GM21619 (cell line): Measurements from ENCODE around the gene CCT4.
A peak's percentile ranks its signal among the peaks of the same experiment; 100 is the strongest.
"Not testable (repeated sequence)": the region's sequence is repeated elsewhere in the genome, so short reads cannot be mapped to it uniquely, and the experiment has no call there.

Experiments used
- ATAC-seq: cut with Tn5 transposase; IDR thresholded peaks from one replicate; pipeline ENCODE4 v1.9.1; 2021; ENCODE audit not compliant: unreplicated experiment

Gene CCT4

GRCh38 chr2:61882850-61883249 lies 5.6 kb downstream of the CCT4 start:
- ATAC-seq: no peak

GRCh38 chr2:61879351-61879750 lies 9.1 kb downstream of the CCT4 start:
- not testable (repeated sequence) for ATAC-seq

GRCh38 chr2:61878761-61879160 lies 9.7 kb downstream of the CCT4 start:
- no peak for ATAC-seq

- ATAC-seq: no peak
Measured at GRCh38 chr2:61877571-61878245, 10.7 kb downstream of the CCT4 start.

- no peak for ATAC-seq
Measured at GRCh38 chr2:61876400-61876799, 12.1 kb downstream of the CCT4 start.

GRCh38 chr2:61866482-61867089 lies 21.9 kb downstream of the CCT4 start:
- ATAC-seq: not testable (repeated sequence)

GRCh38 chr2:61862085-61862484 lies 26.4 kb downstream of the CCT4 start:
- ATAC-seq: no peak

- ATAC-seq: no peak
Measured at GRCh38 chr2:61857224-61857623, 31.2 kb downstream of the CCT4 start.

- no peak for ATAC-seq
Measured at GRCh38 chr2:61855318-61855613, 33.2 kb downstream of the CCT4 start.

GRCh38 chr2:61854564-61855317 lies 33.7 kb downstream of the CCT4 start:
- ATAC-seq: peak; percentile 88

GRCh38 chr2:61853847-61854563 lies 34.5 kb downstream of the CCT4 start, which contains the start of gene FAM161A:
Gene FAM161A, minus strand, starts transcription at chr2:61854060. Its CDS starts 19 bp downstream, at chr2:61854041.
- peak; percentile 75 for ATAC-seq

GRCh38 chr2:61853086-61853846 lies 35.2 kb downstream of the CCT4 start:
- peak; percentile 58 for ATAC-seq

GRCh38 chr2:61851270-61851669 lies 37.2 kb downstream of the CCT4 start:
- not testable (repeated sequence) for ATAC-seq

GRCh38 chr2:61845320-61845719 lies 43.1 kb downstream of the CCT4 start:
- ATAC-seq: no peak

GRCh38 chr2:61841286-61841685 lies 47.2 kb downstream of the CCT4 start:
- no peak for ATAC-seq

- ATAC-seq: no peak
Measured at GRCh38 chr2:61834893-61835292, 53.6 kb downstream of the CCT4 start.

- ATAC-seq: no peak
Measured at GRCh38 chr2:61833971-61834370, 54.5 kb downstream of the CCT4 start.

GRCh38 chr2:61832183-61832841 lies 56.1 kb downstream of the CCT4 start:
- ATAC-seq: no peak

- ATAC-seq: no peak
Measured at GRCh38 chr2:61822255-61822654, 66.2 kb downstream of the CCT4 start.
